GM15510 (cell line): ENCODE results near the gene SH3D19.

Experiments
- POLR2A ChIP-seq: IDR thresholded peaks from 3 replicates; pipeline ENCODE4 v1.6.1; 2011; ENCODE audit warnings: borderline replicate concordance; ENCODE audit not compliant: insufficient read length; ENCODE audit errors: extremely low read depth

The SH3D19 gene

DNA sequence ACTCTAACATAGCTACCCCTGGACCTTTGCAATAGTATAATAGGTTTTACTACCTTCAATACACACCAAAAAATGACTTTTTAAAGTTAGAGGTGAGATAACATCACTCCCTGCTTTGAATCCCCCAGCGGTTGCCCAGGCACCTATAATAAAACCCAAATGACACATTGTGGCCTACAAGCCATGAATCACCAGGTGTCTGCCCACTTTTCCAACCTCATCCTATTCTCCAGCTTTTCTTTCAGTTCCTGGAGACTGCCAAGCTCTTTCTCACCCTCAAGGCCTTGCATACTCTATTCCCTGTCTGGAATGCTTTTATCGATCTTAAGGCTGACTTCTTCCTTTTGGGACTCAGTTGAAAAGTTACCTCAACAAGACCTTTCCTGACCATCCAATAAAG lies 64.9 kb downstream of the SH3D19 start:
- no peak for TF ChIP-seq POLR2A

DNA sequence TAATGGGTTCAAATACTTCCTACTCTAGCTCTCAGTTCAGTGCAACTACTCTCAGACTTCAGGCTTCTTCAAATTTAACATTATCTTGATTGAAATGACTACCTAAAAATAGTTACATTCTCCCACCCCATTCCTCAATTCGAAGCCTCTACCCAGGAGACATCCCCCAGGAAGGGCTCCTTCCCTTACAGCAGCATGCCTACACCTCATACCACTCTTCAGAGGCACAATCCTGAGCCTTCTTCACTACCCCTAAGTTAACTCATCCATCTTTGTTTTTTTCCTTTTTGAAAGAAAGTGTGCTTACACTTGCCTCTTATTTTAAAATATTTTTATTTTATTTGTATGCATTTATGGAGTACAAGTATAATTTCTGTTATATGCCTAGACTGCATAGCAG lies 65.7 kb downstream of the SH3D19 start:
- no peak for TF ChIP-seq POLR2A

DNA sequence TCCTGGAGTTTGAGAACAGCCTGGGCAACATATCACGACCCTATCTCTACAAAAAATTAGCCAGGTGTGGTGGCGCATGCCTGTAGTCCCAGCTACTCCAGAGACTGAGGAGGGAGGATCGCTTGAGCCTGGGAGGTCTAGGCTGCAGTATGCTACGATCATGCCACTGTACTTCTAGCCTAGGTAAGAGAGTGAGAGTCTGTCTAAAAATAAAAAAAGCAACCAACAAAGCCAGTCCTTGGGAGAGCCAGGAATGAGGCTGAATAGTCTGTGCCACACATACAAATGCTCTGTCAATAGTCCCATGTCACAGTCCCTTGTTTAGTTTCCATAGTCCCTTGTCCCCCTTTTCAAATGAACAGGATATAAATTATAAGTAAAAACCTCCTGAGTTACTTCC lies 67.7 kb downstream of the SH3D19 start:
- no peak for TF ChIP-seq POLR2A

DNA sequence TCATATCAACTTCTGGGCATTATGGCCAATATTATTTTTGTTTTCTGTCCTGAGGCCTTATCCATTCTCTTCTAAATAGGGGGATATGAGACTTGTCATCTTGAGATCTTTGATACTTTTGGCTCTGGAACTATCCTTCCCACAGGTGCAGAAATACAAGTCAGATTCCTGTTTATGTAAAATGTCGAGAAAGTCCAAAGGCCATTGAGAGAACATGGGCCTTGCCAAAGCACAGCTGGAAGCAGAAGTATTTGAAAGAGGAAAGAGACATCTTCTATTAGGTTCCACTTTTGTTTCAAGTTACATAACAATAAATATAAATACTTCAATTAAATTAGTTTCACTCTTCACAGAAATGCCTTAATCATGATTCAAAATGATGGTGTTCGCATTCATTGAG lies 69.3 kb downstream of the SH3D19 start:
- no peak for TF ChIP-seq POLR2A

DNA sequence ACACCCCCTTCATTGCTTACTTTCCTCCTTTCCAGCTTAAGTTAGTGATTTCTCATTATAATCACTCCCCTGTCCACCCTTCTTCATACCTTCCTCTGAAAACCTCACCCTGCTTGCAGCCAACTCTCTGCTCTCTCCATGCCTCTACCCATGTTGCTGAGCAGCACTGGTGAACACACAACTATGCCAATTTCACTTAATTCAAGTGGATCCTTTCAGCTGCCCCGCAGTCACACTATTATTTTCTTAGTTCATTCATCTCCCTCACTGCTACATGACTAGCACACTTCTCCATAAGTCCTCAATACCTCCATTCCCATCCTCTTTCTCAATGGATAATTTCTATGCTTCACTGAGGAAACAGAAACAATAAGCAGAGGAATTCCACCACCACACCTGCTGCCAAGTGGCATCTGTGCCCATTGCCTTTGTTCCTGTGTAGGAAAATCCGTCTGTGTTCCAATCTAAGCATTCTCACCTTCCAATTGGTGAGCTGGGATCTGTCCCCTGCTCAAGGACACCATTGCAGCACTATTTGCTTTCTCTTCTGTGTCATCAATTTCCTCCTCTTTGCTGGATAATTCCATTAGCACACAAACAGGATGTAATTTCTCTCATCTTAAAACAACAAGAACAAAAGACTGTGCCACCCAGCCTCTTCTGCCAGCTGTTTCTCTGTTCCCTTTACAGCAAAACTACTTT lies 73.7 kb downstream of the SH3D19 start:
- no peak for TF ChIP-seq POLR2A

DNA sequence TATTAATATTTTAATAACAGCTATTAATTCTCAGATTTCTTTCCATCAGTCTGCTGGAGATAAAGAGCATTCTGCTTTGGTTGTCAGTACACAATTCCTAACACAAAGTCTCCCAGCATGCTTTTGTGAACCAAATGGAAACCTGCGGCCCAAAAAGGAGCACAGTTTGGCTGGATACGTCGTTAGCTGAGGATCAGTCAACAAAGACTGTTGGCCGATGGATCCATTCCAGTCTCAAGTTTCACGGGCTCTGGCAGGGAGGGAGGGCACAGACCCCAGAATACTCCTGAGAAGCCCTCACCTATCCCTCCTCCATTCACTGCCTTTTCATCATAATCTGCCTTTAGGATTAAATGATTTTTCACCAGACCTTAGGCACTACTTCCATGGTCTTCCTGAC lies 74.7 kb downstream of the SH3D19 start:
- no peak for TF ChIP-seq POLR2A

DNA sequence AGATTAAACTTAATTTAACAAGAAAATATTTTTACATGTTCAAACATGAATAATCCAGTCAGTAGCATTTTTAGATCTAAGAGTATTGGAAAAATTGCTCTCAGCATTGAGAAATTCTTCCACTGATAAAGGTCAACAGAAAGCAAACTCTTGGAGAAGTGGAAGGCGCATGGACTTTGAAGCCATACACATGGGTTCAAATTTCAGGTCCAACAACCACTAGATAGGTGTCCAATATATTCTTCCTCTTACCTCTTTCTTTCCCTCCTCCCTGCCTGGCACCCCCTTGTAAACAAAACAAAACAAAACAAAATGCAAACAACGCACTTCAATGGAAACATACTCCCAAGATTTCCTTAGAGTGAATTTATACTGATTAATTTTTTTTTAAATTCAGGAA lies 76.9 kb downstream of the SH3D19 start:
- TF ChIP-seq POLR2A: no peak

DNA sequence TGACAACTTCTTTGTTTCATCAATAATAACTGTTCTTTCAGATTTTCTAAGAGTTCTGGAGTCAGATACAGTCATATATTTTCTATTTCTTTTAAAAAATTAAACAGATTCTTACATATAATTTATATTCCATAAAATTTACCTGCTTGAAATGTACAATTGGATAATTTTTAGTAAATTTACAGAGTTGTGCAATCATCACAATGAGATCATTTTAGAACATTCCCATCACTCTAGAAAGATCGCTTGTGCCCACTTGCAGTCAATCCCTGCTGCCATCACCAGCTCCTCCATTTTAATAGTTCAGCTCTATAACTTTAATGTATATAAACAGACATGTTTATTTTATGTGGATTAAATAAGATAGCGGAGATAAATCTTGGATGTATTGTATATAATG lies 78.0 kb downstream of the SH3D19 start:
- TF ChIP-seq POLR2A: no peak

DNA sequence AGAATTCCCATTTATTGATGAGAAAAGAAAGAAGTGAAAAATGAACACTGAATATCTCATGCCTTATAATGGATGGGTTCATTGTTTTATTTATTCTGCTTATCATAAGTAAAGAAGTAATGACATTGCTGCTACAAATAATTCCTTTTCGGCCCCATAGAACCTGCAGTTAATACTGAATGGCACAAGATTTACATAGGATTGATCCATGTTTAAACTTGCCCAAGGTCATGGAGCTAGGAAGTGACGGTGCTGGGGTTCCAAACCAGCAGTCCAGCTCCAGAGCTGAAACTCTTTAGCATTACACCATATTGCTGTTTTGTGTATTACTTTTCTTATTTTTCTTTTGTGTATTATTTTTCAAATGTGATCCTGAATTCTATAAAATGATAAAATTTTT lies 78.7 kb downstream of the SH3D19 start:
- no peak for TF ChIP-seq POLR2A

DNA sequence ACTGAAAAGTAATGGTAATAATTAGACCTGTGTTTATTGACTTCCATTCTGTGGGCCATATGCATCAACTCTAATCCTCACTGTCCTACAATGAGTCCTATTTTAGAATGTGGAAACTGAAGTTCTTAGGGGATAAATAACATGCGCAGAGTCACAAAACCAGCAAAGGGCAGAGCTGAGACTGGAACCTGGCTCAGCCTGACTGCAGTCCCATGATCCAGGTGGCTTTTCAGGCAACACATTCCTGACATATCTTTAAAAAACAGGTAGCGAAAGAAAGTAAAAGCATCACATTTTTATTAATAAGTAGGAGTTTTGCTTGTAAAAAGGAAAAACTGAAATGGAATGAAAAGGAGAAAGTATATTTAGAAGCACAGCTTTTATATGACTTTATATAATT lies 83.1 kb downstream of the SH3D19 start:
- no peak for TF ChIP-seq POLR2A

DNA sequence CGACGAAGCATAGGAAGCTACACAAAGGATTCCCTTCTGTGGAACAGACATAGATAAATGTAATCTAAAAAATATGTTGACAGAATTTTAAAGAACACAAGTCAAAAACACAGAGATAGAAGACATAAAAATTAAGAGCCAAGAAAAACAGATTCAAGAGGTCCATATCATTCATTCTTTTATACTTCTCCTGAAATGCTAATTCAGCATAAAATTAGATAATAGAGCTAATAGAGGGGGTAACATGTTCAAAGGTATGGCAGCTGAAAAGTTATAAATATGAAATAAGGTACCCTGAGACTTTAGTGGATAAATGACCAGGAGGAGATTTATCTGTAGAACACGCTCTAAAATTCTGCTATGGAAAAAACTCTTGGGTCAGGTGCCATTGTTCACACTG lies 85.8 kb downstream of the SH3D19 start:
- no peak for TF ChIP-seq POLR2A

DNA sequence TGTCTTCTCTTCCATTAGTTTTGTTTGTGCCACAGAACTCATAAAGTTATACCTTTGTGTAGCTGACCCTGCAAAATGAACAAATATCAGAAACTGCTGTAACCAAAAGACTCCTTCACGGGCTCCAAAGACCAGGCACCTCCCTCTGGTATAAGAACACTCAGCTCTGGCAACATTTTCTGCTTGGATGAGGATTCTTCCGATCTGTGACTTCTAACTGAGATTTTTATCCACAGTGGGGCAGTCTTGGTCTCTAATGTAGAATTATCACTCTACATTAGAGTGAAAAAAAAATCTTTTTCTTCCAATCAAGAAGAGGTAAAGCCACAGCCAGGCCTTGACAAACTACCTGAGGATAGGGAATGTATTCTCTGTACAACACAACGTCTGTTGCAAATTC lies 86.9 kb downstream of the SH3D19 start:
- no peak for TF ChIP-seq POLR2A

DNA sequence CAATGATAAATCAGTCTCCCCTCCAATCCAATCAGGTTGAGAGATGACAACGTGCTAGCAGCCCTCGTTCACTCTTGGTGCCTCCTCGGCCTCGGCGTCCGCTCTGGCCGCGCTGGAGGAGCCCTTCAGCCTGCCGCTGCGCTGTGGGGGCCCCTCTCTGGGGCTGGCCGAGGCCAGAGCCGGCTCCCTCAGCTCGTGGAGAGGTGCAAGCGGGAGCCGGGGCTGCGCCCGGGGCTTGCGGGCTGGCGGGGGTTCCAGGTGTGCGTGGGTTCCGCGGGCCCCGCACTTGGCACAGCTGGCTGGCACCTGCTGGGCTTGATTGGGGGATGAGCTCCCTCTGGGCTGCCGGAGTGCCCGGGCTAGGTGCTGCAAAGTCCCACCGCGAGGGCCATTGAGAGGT lies 89.4 kb downstream of the SH3D19 start:
- TF ChIP-seq POLR2A: no peak

DNA sequence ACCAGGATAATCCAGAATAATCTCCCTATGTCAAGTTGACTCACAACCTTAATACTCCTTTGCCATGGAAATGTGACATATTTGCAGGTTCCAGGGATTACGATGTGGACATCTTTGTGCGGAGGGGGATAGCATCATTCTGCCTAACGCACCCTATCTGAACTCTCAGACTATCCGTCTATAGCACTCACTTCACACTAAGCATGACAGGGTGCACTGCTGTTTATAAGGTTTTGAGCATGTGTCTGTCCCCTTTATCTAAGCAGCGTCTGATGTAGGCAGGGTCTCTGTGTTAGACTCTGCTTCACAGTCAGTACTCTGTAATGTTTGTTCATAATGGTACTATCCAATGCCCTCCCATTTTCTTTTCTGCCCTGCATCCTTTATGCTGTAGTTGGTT lies 91.8 kb downstream of the SH3D19 start:
- no peak for TF ChIP-seq POLR2A

DNA sequence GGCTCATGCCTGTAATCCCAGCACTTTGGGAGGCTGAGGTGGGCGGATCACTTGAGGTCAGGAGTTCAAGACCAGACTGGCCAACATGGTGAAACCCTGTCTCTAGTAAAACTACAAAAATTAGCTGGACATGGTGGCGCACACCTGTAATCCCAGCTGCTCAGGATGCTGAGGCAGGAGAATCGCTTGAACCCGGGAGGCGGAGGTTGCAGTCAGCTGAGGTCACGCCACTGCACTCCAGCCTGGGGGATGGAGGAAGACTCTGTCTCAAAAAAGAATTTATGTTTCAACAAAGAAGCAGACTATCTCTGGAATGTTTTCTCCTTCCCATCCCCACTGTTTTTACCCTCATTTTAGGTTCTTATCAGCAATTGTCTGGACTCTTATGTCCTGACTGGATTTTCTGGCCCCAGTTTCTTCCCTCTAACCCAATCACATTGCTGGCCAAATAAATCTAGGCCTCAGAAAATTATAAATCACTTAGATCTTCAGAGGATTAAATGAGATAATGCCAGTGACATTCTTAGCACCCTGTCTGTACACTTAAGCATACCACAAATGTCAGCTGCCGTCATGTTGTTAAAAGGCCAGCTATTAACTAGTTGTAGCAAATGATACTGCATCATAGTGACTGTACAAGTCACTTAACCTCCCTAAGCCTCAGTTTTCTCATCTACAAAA lies 93.3 kb downstream of the SH3D19 start:
- no peak for TF ChIP-seq POLR2A

DNA sequence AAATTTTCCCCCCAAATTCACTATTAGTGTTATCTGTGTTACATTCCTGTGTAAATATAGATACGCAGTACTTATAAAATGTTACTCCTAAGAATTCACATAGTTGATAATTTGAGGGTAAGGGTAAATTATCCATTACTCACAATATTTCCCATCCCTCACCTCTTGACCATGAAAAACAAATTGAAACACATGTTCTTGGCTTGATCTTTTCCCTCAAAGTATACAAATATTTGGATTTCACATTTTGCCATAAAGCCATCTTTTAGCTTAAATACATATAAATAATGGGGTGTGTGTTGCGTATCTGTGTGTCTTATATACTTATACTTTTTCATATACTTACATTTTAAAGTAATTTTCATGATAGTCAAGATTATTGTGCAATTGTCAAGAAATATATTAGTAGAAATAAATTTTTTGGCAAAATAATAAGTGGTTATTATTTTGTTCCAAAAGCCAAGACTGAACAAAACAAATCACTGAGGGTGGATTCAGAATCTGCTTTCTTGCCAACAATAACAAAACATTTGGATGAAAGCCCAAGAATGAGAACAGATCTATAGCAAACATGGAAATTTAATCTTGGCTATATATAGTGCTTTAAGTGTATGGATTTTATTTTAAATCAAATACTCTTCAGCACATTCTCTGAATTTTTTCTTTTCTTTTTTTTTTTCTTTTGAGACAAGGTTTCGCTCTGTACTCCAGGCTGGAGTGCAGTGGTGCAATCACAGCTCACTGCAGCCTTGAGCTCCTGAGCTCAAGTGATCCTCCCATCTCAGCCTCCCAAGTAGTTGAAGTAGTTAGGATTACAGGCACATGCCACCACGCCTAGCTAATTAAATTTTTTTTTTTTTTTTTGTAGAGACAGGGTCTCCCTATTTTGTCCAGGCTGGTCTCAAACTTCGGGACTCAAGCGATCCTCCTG lies 97.0 kb downstream of the SH3D19 start:
- no peak for TF ChIP-seq POLR2A

DNA sequence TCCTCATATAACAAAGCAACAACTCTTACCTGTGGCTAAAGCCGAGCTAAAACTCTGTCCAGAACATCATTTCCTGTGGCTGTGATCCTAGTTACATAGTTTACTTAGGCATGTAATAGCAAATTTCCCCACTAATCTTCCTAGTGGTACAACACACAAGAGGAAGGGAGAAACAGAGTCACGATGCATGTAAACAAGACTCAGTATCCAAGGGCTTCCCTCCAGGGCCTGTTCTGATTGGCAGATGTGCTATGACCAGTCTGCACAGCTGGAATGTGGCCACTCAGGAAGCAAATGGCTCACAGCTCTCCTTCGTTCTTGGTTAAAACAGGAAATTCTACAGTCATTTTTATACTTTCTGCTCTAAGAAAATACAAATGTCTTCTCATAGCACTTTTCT lies 97.7 kb downstream of the SH3D19 start:
- TF ChIP-seq POLR2A: no peak

DNA sequence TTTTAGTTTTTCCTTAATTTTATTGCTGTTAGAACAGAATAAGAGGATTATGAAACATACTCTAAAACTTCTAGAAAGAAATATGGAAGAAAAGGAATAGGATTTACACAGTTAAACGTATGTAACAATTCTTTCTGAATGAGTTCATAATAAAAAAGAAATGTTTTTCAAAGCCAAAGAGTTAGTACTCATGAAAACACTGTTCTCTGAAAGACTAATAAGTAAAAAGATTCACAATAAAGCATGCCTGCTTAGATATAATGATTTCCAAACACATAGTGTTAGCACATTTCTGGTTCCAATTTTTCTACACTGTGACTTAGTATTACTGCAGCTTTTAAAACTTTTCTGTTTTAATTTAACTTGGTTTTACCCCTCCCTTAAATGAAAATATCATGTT lies 98.2 kb downstream of the SH3D19 start:
- no peak for TF ChIP-seq POLR2A
